Medulla oblongata (tissue), 1 donor: ENCODE data around the gene CCT3.
"Not testable (repeated sequence)": the region's sequence is repeated elsewhere in the genome, so short reads cannot be mapped to it uniquely, and the experiment has no call there.

Experiments
- DNase-seq: peaks from one replicate; pipeline ENCODE4 v3.0.0-alpha.2; 2015; ENCODE audit errors: extremely low spot score

The CCT3 gene

DNA sequence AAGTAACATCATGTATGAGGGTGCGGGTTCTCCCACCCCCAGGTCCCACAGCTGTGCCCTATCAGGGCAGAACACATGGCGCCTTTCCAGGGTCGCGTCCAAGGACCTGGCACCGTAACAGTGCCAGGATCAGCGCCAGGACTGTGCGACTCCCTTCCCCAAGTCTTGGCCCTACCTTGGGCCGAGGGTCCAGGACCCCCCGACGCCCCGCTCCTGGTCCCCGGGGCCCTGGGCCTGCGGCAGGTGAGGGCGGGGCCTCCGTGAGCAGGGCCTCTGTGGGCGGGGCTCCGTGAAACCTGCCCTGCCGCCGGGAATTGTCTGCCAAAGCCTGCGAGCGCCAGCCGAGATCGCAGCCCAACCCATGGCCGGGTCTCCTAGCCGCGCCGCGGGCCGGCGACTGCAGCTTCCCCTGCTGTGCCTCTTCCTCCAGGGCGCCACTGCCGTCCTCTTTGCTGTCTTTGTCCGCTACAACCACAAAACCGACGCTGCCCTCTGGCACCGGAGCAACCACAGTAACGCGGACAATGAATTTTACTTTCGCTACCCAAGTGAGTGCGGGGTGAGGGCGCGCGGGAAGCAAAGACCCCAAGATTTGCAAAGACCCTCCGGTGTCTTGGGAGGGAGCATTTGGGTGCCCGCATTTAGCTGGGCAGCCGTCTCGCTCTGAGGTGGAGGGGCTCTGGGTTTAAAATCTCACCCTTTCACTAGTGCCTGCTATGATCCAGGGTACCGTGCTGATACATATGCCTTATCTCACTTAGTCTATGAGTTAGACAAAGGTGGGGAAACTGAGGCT, 31.0 kb upstream of the CCT3 start, which contains the start of gene RHBG:
Gene RHBG, plus strand, starts transcription at position 323 of the 796 bp plus-strand sequence. Its CDS starts 39 bp downstream, at position 362.
- no peak for DNase-seq

DNA sequence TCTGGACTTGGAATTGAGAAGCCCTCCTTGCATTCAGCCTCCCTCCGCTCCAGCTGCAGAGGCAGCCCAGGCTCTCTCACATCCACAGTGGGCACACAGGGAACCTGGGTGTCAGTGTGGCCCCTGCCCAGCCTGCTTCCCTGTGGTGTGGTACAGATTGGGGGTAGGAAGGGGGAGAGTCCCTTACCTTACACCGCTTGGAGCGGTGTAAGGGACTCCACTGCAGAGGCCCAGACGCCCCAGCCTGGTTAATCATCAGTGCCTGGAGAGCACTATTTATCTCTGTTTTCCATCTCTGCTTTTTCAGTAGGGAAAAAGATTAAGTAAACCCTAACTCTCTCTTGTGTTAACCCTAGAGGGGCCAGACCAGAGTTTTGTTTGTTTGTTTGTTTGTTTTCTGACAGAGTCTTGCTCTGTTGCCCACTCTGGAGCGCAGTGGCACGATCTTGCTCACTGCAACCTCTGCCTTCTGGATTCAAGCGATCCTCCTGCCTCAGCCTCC, 30.1 kb upstream of the CCT3 start:
- DNase-seq = no peak

- DNase-seq = no peak
Measured at GRCh38 chr1:156367383-156368156, 29.5 kb upstream of the CCT3 start.

GRCh38 chr1:156366378-156367166, 28.5 kb upstream of the CCT3 start:
- no peak for DNase-seq

- DNase-seq = no peak
Measured at GRCh38 chr1:156365754-156366153, 27.7 kb upstream of the CCT3 start.

DNA sequence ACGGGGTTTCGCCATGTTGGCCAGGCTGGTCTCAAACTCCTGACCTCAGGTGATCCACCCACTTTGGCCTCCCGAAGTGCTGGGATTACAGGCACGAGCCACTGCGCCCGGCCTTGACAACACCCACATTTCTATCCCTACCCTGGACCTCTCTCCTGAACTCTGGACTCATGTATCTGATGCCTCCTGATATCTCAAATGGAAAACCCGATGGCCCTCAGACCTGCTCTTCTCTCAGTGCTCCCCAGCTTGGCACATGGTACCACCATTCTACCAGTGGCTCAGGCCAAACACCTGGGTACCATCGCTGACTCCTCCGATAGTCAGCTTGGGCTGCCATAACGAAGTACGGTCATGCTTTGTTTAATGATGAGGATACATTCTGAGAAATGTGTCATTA, 22.4 kb upstream of the CCT3 start:
- no peak for DNase-seq

DNA sequence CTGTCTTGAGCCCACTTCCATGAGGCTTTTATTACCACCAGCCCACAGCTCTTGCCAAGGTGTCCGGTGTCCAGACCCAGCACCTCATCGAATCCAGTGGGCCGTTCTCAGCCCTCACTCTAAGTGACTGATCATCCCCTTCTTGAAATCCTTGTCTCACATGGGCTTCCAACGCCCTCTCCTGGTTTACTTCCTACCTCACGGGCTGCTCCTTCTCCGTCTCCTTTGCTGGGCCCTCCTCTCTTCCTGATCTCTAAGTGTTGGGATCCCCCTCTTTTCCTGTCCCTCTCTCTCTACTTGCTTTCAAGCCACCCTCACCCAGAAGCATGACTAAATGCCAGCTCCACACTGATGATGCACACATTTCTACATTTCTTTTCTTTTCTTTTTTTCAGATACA, 21.9 kb upstream of the CCT3 start:
- no peak for DNase-seq

GRCh38 chr1:156359249-156359648, 21.2 kb upstream of the CCT3 start:
- DNase-seq = no peak

- no peak for DNase-seq
Measured at GRCh38 chr1:156358641-156359040, 20.5 kb upstream of the CCT3 start.

- no peak for DNase-seq
Measured at GRCh38 chr1:156357977-156358376, 19.9 kb upstream of the CCT3 start.

DNA sequence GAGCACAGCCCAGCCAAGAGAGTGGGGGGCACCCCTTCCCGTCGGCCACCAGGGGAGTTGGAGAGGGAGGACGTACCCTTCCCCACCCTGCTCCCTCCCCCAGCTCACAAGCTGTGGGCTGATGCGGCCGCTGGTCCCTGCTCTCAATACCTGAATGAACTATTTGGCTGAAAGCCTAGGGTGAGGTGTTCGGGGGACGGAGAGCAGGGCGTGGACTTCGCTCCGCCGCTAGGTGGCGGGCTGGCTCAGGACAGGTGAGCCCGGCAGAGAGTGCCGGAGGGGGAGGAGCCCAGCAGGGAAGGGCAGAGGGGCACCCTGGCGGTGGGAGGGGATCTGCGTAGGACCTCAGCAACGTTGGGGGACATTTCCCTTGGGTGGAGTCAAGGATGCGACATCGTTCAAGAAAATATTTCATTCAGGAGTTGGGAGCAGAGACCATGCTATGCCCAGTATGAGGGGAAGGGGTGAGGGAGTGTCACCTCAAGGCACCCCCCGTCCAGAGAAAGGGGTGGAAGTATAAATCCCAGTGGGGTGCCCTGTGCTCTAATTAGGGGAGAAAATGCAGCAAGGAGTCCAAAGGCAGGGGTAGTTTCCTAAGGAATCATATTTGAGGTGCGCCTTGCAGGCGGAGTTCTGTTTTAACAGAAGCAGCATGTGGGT, 18.9 kb upstream of the CCT3 start:
- DNase-seq = peak; percentile 24

DNA sequence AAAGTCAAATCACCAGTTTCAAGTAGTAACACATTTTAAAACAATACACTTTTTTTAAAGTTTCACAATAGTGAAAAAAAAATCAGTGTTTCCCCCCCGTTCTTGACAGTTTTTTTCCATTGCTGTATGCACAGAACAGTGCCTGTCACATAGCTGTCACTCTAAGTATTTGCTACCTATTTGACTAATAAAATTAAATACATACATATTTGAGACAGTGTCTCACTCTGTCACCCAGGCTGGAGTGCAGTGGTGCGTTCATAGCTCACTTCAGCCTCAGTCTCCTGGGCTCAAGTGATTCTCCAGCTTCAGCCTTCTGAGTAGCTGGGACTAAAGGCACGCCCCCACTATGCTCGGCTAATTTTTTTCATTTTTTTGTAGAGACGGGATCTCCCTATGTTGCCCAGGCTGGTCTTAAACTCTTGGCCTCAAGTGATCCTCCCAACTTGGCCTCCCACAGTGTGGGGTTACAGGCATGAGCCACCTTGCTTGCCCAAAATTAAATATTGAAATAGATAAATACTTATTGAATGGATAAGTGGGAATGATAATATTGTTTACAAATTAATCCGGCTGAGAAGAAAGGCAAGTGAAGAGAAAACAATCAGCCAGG, 18.3 kb upstream of the CCT3 start:
- no peak for DNase-seq

GRCh38 chr1:156352481-156352880, 14.4 kb upstream of the CCT3 start:
- DNase-seq = not testable (repeated sequence)

- DNase-seq = no peak
Measured at GRCh38 chr1:156347331-156347730, 9.2 kb upstream of the CCT3 start.

DNA sequence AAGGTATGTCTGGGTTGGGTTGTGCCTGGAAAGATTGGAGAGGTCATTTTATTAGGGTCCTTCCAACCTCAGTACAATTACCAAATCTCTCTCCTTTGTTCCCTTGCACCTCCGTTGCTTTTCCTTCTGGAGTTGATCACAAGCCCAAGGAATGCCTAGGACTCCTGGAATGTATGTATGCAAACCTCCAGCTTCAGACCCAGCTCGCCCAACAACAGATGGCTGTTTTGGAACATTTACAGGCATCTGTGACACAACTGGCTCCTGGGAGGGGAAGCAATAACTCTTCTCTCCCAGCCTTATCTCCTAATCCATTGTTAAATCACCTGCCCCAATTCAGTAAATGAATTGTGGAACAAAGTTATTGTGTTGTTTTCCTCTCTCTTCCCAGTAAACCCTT, 8.5 kb upstream of the CCT3 start:
- DNase-seq = no peak

DNA sequence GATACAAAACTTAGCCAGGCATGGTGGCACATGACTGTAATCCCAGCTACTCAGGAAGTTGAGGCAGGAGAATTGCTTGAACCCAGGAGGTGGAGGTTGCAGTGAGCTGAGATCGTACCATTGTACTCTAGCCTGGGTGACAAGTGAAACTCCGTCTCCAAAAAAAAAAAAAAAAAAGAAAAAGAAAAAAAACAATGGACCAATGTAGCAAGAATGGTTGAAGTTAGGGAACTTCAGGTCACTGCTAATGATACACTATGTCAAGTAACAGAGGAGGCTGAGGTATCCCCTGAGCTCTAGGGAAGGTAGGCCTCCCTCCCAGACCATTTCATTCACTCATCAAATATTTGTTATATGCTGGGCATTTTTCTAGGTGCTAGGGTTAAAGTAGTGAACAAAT, 7.9 kb upstream of the CCT3 start:
- not testable (repeated sequence) for DNase-seq

- DNase-seq = no peak
Measured at GRCh38 chr1:156344409-156344808, 6.3 kb upstream of the CCT3 start.

DNA sequence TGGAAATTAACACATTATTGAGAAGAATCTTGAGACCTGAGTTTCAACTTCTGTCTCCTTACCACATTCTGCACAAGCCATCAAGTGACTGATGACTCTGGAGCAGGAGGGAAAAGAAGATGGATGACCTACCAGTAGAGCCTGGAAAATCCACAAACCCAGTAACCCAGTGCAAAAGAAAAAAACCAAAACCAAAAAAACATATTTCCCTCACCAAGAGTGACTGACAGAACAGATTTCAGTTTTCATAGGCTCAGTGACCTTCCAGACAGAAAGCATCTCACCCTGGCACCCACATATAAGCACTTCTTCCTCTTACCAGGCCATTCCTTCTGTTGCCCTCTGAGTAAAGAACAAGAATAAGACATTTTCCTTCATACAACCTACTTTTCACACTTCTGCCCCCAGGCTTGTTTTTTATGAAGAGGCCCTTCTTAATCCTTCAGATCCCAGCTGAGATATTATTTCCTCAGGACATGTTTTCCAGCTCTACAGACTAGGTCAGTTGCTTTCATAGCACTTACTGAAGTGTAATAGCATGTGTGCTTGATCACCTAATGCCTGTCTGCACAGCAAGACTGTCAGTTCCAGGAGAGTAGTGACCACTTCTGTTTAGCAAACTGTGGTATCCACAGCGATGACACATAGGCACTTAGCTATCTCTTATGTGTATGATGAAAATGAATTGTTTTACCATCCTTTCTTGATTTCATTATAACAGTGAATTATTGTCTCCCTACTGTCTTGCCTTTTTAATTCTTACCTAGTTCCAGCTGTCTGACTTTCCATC, 4.3 kb upstream of the CCT3 start:
- DNase-seq = no peak

- no peak for DNase-seq
Measured at GRCh38 chr1:156337888-156338179, 258 bp downstream of the CCT3 start.

- DNase-seq = no peak
Measured at GRCh38 chr1:156337052-156337887, 822 bp downstream of the CCT3 start.
